ENCODE data around the gene ACTR3.

DNA sequence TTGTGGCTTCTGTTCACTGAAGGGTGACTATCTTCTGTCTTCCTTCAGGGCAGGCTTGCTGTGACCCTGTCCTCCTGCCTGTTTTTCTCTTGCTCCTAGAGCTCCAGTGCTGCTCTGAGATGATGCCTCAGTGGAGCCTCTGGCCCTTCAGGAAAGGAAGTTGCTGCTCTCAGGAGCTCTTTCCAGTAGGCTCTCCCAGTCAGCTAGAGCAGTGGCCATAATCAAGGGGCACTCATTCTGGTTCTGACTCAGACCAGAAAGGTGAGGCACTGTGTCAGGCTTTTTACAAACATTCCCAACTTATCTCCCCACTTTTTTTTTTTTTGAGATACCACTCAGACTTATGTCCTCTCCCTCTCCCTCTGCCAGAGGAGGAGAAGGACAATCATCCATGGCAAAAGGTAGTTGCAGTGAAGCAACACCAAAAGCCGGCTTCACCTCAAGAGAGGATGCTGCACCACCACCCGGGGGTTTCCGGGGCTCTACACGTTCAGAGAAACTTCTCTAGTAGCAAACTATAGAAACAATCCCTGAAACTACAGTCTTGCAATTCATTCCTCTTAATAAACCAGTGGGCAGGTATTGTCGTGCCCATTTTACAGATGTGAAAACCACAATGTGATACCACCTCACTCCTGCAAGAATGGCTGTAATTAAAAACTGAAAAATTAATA lies 115.4 kb downstream of the ACTR3 start:
- TF ChIP-seq, protein P1, sequence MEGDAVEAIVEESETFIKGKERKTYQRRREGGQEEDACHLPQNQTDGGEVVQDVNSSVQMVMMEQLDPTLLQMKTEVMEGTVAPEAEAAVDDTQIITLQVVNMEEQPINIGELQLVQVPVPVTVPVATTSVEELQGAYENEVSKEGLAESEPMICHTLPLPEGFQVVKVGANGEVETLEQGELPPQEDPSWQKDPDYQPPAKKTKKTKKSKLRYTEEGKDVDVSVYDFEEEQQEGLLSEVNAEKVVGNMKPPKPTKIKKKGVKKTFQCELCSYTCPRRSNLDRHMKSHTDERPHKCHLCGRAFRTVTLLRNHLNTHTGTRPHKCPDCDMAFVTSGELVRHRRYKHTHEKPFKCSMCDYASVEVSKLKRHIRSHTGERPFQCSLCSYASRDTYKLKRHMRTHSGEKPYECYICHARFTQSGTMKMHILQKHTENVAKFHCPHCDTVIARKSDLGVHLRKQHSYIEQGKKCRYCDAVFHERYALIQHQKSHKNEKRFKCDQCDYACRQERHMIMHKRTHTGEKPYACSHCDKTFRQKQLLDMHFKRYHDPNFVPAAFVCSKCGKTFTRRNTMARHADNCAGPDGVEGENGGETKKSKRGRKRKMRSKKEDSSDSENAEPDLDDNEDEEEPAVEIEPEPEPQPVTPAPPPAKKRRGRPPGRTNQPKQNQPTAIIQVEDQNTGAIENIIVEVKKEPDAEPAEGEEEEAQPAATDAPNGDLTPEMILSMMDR (IDR thresholded peaks at IDR 0.05; ENCODE audit: borderline replicate concordance, extremely low read depth, low read length, poor library complexity, severe bottlenecking): no peak
- TF ChIP-seq EZH2 (IDR thresholded peaks at IDR 0.05; ENCODE audit: borderline replicate concordance, low read depth, low read length, severe bottlenecking): no peak

Data from DND-41 (cell line).